ENCODE data around the gene SWT1.
"Not testable (repeated sequence)": the region's sequence is repeated elsewhere in the genome, so short reads cannot be mapped to it uniquely, and the experiment has no call there.

The SWT1 gene

DNA sequence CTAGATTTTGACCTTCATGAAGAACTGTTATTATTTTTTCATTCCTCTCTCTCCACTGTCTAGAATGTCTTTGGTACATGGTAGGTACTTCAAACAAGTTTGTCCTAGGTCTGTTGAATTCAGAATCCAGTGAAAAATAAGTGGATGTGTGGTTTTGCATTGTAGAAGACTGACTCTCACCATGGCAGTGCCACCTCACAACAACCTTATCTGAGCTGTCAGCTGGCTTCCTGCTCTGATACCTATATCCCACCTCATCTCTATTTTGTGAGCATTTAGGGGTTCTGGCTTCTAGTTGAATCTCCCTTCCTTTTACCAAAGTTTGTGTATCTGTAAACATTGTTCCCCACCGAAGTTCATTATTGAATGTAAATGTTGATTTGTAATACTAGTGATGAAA, 9.1 kb downstream of the SWT1 start:
- DNase-seq (ENCODE audit: low spot score): no peak

DNA sequence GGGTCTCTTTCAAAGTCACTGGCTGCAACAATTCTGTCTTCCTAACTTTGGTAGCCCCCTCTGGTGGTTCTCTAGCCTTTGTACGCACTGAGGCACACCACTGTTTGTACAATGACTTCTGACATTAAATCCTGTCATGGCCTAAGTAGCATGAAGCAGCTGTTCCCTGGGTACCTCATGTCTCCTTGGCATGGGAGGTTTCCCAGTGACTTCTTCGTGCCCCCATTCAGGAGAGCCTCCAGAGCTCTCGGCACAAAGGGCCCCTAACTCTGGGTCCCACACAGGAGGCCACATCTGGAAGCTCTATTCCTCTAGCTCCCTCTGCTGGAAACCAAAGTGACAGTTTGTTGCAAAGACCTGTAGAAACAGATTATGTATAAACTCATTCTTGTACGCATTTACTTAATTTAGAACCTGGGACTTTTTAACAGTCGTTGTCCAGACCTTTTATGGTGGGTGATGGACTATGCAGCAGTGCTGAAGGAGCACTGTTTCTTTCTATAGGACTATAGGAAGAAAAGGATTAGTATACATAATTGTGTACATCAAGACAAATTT, 13.4 kb downstream of the SWT1 start:
- DNase-seq (ENCODE audit: low spot score): peak; percentile 65

DNA sequence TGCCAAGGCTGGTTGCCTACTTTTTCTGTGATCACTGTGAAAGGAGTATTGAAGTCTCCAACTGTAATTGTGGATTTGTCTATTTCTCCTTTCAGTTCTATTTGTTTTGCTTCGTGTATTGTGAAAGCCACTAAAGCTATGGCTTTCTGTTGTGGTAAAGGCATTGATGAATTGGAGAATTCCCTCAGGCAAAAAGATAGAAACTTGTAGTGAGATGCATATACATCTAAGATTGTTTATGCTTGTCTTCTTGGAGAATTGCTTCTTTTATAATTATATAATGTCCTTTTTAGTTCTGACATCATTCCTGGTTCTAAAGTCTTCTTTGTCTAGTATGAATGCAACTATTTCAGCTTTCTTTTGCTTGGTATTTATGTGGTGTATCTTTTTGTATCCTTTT, 36.8 kb downstream of the SWT1 start:
- no peak for DNase-seq (ENCODE audit: low spot score)

DNA sequence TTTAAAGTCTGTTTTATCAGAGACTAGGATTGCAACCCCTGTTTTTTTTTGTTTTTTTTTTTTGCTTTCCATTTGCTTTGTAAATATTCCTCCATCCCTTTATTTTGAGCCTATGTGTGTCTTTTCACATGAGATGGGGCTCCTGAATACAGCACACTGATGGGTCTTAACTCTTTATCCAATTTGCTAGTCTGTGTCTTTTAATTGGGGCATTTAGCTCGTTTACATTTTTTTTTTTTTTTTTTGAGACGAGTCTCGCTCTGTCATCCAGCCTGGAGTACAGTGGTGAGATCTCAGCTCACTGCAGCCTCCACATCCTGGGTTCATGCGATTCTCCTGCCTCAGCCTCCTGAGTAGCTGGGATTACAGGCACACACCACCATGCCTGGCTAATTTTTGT, 41.7 kb downstream of the SWT1 start:
- not testable (repeated sequence) for DNase-seq (ENCODE audit: low spot score)

DNA sequence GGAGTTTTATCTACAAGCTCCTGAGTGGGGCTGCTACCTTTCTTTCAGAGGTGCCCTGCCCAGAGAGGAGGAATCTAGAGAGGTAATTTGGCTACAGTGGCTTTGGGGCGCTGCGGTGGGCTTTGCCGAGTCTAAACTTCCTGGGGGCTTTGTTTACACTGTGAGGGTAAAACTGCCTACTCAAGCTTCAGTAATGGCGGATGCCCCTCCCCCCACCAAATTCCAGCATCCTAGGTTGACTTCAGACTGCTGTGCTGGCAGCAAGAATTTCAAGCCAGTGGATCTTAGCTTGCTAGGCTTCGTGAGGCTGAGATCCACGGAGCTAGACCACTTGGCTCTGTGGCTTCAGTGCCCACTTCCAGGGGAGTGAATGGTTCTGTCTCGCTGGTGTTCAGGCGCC, 43.9 kb downstream of the SWT1 start:
- DNase-seq (ENCODE audit: low spot score): no peak

DNA sequence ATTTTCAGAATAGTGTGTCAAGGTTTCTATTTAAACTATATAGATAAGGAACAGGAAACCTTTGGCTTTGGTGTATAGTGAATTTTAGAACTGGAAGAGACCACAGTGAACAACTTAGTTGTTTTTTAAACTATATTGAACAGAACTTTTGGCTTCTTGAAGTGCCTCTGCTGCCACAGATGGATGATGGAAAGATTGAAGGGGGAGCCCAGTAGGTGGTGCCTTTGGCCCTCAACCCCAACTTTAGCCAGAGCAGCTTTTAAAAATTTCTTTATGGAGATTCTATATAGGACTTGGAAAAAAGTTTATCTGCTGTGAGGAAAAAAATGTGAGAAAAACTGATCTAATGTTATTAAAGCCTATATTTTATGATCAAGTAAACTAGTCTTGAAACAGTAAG, 50.2 kb downstream of the SWT1 start:
- no peak for DNase-seq (ENCODE audit: low spot score)

DNA sequence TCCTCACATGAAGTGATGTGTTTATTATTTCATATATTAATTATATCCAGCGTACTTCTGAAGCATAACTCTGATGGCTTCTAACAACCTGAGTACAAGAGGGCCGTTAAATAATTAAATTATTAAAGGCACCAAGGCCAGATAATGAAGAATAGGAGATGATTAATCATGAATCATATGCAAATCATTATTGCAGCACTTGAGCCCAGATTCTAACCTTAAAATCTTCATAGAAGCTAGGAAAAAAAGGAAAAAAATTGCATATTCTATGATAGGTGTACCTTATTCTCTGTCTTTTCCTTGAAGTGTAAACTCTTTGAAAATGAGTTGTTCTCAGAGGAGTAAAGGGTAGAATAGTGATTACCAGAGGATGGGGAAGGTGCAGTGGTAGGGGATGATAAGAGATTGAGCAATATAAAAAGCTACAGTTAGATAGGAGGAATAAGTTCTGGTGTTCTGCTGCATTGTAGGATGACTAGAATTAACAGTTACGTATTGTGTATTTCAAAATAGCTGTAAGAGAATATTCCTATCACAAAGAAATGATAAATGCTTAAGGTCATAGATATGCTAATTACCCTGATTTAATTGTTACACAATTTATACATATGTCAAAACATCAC, 51.1 kb downstream of the SWT1 start:
- no peak for DNase-seq (ENCODE audit: low spot score)

DNA sequence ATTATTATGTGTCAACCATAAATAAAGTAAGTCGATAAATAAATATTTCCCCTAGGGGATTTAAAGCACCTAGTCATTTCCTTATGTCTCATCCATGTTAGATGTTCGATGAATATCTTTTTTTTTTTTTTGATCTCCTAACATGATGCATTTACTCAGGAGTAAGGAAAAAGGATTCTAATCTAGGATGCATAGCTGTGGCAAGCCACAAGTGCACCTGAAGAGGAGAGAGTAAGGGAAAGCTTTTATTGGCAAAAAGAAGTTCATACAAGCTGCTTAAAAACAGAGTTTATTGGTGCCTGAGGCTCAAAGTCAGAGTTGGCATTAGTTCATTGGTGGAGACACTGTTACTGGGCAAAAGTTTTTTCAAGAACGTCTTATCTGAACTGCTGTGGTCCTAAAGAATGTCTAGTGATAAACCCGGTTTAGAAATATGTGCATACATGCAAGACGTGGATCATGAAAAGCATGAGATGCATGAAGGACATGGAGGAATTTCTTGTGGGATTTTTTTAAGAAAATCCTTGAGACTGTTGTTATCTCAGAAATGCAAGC, 51.7 kb downstream of the SWT1 start:
- DNase-seq (ENCODE audit: low spot score): no peak

DNA sequence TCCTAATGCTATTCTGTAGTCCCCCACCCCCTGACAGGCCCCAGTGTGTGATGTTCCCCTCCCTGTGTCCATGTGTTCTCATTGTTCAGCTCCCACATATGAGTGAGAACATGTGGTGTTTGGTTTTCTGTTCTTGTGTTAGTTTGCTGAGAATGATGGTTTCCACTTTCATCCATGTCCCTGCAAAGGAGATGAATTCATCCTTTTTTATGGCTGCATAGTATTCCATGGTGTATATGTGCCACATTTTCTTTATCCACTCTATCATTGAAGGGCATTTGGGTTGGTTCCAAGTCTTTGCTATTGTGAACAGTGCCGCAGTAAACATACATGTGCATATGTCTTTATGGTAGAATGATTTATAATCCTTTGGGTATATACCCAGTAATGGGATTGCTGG, 52.4 kb downstream of the SWT1 start:
- not testable (repeated sequence) for DNase-seq (ENCODE audit: low spot score)

DNA sequence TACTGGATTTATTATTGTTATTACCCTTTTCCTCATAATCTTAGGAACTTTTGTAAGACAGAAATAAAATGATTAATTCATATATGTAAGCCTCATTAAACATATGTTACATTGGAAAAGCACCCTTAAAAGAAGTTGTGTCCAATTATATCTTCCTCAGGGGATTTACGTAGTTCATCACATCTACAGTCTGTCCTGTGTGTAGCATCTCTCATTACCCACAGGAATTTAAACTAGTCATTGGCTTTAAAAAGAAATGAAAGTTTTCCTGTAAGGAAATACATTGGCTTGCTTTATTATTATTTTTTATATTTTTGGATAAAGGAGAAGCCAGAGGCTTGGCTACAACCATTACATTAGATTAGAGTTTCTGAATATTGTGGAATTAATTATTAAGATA, 56.1 kb downstream of the SWT1 start:
- no peak for DNase-seq (ENCODE audit: low spot score)

DNA sequence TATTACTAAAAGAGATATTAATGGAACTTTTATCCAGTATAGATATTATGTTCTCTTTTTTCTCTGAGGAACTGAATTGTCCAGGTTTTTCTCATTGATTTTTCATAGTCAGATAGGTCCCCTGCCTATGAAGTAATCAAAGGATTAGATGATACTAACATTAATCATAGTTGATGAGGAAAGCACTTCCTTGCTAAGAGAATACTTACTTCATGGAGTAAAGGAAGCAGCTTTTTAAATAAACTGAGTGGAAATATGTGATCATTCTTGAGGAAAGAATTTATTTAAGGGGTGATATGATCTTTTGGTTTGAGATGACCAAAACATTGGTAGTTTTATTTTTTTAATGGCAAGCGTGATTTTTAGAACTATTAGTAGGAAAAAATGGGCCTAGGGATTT, 58.9 kb downstream of the SWT1 start:
- DNase-seq (ENCODE audit: low spot score): no peak

DNA sequence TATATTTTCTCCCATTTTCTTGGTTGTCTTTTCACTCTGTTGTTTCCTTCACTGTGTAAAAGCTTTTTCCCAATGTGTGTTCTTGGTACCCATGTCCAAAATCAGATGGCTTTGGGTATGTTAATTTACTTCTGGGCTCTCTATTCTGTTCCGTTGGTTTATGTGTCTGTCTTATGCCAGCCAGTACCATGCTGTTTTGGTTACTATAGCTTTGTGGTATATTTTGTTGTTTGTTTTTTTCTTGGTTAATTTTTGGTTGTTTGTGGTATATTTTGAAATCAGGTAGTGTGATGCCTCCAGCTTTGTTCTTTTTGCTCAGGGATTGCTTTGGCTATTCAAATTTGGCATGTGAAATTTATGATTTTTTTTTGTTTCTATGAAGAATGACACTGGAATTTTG, 67.2 kb downstream of the SWT1 start:
- no peak for DNase-seq (ENCODE audit: low spot score)

DNA sequence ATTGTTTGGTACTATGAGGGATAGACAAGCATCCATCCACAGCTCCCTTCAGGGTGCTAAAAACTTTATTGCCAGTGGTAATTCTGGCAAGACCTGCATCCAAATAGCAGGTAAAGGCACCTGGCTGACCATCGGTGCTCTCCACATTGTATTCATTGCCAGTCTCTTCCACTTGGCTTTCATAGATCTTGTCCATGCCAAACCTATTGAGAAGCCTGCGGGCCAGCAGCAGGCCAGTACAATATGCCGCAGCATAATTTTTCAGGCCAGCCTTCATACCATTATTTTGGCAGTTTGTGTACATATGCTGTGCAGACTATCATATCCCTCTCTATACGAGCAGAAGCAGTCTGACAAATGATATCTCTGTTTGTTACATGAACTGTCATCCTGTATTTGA, 70.2 kb downstream of the SWT1 start:
- no peak for DNase-seq (ENCODE audit: low spot score)

DNA sequence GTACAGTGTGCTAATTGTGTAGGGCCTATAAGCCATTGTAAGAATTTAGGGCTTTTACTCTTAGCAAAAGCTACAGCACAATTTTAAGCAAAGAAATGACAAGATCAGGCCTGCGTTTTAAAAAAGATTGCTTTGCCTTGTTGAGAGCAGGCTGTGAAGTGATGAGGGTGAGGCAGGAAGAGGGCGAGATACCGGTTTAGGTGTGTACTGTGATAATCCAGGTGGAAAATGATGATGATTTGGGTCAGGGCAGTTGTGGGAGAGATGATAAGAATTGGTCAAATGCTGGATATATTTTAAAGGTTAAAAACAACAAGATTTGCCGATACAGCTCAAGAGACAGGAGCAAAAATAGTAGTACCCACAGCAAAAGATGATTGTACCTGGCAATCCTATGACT, 72.0 kb downstream of the SWT1 start:
- DNase-seq (ENCODE audit: low spot score): no peak

DNA sequence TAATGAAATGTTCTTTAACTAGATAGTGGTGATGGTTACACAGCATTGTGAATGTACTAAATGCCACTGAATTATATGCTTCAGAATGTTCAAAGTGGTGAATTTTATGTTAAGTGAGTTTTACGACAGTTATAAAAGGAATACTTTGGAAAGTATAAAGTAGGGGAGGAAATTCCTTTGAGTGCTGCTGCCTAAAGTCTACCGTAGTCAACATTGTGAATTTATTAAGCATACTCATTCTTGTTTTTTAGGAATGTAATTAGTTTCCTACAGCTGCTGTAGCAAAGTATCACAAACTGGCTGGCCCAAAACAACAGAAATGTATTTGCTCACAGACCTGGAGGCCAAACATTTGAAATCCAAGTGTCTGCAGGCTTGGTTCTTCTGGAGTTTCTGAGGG, 73.0 kb downstream of the SWT1 start:
- no peak for DNase-seq (ENCODE audit: low spot score)

DNA sequence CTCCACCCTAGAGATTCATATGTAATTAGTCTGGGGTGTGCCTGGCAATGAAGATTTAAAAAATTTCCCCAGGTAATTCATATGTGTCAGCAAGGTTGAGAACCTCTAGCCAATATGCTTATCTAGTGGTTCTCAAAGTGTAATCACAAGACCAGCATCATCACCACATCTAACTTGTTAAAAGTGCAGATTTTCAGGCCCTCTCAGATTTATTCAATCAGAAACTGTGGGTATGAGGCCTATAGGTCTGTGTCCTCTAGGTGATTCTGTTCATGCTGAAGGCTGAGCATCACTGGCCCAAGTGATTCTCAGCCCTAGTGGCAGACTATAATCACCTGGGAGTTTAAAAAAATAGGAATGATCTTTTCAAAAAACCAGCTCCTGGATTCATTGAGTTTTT, 75.9 kb downstream of the SWT1 start:
- no peak for DNase-seq (ENCODE audit: low spot score)

DNA sequence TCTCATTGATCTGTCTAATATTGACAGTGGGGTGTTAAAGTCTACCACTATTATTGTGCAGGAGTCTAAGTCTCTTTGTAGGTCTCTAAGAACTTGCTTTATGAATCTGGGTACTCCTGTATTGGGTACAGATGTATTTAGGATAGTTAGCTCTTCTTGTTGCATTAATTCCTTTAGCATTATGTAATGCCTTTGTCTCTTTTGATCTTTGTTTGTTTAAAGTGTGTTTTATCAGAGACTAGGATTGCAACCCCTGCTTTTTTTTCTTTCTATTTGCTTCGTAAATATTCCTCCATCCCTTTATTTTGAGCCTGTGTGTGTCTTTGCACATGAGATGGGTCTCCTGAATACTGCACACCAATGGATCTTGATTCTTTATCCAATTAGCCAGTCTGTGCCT, 77.2 kb downstream of the SWT1 start:
- not testable (repeated sequence) for DNase-seq (ENCODE audit: low spot score)

DNA sequence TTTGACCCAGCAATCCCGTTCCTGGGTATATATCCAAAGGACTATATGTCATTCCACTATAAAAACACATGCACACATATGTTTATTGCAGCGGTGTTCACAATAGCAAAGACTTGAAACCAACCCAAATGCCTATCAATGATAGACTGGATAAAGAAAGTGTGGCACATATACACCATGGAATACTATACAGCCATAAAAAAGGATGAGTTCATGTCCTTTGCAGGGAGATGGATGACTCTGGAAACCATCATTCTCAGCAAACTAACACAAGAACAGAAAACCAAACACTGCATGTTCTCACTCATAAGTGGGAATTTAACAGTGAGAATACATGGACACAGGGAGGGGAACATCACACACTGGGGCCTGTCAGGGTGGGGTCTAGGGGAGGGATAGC, 80.2 kb downstream of the SWT1 start:
- DNase-seq (ENCODE audit: low spot score): not testable (repeated sequence)

DNA sequence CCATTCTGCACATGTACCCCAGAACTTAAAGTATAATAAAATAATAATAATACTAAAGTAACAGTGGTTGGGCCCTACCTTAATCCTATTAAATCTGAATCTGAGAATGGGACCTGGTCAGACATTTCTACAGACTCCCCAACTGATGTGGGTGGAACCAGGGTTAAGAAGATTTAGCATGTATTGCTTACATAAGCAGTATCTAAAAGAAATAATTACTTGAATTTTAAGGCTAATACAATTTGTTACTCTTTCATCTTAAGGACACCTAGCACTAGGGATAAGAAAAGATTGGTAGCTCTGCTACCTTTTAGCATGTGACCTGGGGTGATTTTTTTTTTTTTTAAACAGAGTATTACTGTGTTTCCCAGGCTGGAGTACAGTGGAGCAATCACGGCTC, 80.7 kb downstream of the SWT1 start:
- DNase-seq (ENCODE audit: low spot score): no peak

DNA sequence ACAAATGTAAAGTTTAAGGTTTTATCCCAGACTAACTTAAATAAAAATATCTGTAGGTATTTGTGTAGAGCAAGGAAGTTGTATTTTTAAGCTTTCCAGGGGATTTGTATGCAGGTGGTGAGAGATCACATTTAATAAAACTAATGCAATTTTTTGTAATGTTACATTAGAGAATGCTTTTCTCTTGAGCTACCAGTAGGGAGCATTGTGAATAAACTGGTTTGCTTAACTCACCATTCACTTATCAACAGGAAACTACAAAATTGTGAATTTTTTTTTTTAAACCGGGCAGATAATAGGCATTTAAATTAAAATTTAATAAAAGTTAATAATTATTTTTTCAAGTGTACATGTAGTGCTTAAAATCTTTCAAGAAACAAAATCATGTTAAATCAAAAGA, 81.5 kb downstream of the SWT1 start:
- peak; percentile 21 for DNase-seq (ENCODE audit: low spot score)

DNA sequence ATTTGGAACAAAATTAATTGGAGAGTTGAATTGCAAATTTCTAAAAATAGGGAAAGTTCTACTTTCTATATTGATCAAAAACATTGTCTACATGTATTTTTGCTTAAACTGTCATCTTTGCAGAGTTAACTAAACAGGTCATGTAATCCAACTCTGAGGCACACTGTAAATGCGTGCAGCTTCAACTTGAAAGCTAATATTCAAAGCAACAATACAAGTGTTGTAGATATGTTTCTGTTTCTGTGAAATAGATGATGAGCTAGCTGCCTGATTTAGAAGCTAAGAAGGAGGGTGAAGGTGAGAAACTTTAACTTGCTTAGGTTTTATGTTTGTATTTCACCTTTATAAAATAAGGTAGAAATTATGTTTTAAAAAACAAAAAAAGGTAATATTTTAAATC, 82.9 kb downstream of the SWT1 start:
- no peak for DNase-seq (ENCODE audit: low spot score)

DNA sequence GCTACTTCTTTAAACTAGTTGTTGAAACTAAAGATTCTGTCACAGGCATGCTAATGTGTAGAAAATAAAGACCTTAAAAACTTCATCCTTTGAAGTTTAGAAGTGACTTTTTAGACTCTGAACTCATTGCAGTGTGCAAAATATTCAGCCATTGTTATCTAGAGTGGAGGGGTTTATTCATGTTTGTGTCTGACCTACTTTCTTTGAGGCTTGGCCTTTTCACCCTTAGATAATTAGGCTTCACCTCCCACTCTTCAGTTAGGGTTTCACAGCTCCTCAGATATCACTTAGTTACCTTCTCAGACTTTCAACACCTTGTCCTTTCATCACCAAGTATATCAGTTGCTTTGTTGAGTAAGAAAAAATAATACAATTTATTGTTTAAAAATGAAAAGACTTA, 84.2 kb downstream of the SWT1 start:
- DNase-seq (ENCODE audit: low spot score): peak; percentile 20

DNA sequence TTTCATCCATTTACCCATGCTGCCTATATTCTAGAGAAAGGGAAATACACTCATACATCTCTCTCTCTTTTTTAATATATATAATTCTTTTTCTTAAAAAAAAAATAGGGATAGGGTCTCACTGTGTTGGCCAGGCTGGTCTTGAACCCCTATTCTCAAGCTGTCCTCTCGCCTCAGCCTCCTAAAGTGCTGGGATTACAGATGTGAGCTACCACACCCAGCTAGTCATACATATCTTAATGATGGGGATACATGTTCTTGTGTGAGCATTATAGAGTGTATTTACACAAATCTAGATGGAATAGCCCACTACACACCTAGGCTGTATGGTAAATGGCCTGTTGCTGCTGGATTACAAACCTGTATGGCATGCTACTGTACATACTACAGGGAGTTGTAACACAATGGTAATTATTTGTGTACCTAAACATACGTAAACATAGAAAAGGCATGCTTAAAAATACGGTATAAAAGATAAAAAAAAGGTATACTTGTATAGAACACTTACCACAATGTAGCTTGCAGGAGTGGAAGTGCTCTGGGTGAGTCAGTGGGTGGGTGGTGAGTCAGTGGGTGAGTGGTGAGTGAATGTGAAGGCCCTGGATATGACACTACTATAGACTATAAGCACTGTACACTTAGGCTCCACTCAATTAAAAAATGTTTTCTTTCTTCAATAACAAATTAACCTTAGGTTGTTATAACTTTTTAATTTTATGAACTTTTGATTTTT, 87.2 kb downstream of the SWT1 start:
- DNase-seq (ENCODE audit: low spot score): peak; percentile 48

DNA sequence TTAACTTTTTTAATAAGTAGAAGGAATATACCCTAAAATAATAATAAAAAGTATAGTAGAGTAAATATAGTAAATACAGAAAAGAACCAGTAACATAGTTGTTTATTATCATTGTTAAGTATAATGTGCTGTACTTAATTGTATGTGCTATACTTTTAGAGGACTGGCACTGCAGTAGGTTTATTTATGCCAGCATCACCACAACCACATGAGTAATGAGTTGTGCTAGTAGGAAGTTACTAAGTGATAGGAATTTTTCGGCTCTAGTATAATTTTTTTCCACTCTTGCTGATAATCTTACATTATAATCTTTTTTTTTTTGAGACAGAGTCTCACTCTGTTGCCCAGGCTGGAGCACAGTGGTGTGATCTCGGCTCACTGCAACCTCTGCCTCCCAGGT, 88.5 kb downstream of the SWT1 start:
- no peak for DNase-seq (ENCODE audit: low spot score)

All from CD4-positive, alpha-beta T cell treated with Interleukin-15 for 4 hours (primary cell).